Measurements from ENCODE around the gene KRT222.

KRT222 gene

GRCh38 chr17:40664582-40665333 lies at the start of gene KRT222:
KRT222 (minus strand) TSS chr17:40665177; CDS start chr17:40665099, 78 bp downstream.
- DNase-seq (ENCODE audit: low read depth): no peak

GRCh38 chr17:40714473-40714872 lies 49.5 kb upstream of the KRT222 start:
- DNase-seq (ENCODE audit: low read depth): no peak

- no peak for DNase-seq (ENCODE audit: low read depth)
These were observed 42.8 kb upstream of the KRT222 start for GRCh38 chr17:40707745-40708144.

GRCh38 chr17:40705584-40705983 lies 40.6 kb upstream of the KRT222 start:
- DNase-seq (ENCODE audit: low read depth): no peak

- DNase-seq (ENCODE audit: low read depth): no peak
These were observed 38.7 kb upstream of the KRT222 start, which contains the start of gene KRT24 for GRCh38 chr17:40703652-40704051. KRT24 (minus strand) TSS chr17:40703752; CDS start chr17:40703693, 59 bp downstream.

GRCh38 chr17:40702271-40702670 lies 37.3 kb upstream of the KRT222 start:
- no peak for DNase-seq (ENCODE audit: low read depth)

- DNase-seq (ENCODE audit: low read depth): no peak
These were observed 34.9 kb upstream of the KRT222 start for GRCh38 chr17:40699853-40700252.

GRCh38 chr17:40699371-40699770 lies 34.4 kb upstream of the KRT222 start:
- DNase-seq (ENCODE audit: low read depth): no peak

GRCh38 chr17:40697297-40697696 lies 32.3 kb upstream of the KRT222 start:
- DNase-seq (ENCODE audit: low read depth): no peak

GRCh38 chr17:40696651-40697072 lies 31.7 kb upstream of the KRT222 start:
- no peak for DNase-seq (ENCODE audit: low read depth)

- DNase-seq (ENCODE audit: low read depth): no peak
These were observed 31.0 kb upstream of the KRT222 start for GRCh38 chr17:40695874-40696472.

- no peak for DNase-seq (ENCODE audit: low read depth)
These were observed 29.6 kb upstream of the KRT222 start for GRCh38 chr17:40694584-40694983.

- no peak for DNase-seq (ENCODE audit: low read depth)
These were observed 22.1 kb upstream of the KRT222 start for GRCh38 chr17:40687106-40687505.

- no peak for DNase-seq (ENCODE audit: low read depth)
These were observed 21.2 kb upstream of the KRT222 start for GRCh38 chr17:40686192-40686591.

GRCh38 chr17:40680998-40681397 lies 16.0 kb upstream of the KRT222 start:
- no peak for DNase-seq (ENCODE audit: low read depth)

GRCh38 chr17:40679523-40679907 lies 14.5 kb upstream of the KRT222 start:
- no peak for DNase-seq (ENCODE audit: low read depth)

GRCh38 chr17:40678902-40679522 lies 14.0 kb upstream of the KRT222 start:
- no peak for DNase-seq (ENCODE audit: low read depth)

- DNase-seq (ENCODE audit: low read depth): no peak
These were observed 10.9 kb upstream of the KRT222 start for GRCh38 chr17:40675905-40676304.

- no peak for DNase-seq (ENCODE audit: low read depth)
These were observed 7.7 kb upstream of the KRT222 start for GRCh38 chr17:40672654-40673053.

GRCh38 chr17:40671282-40671681 lies 6.3 kb upstream of the KRT222 start:
- DNase-seq (ENCODE audit: low read depth): no peak

GRCh38 chr17:40666331-40666730 lies 1.4 kb upstream of the KRT222 start:
- no peak for DNase-seq (ENCODE audit: low read depth)

- DNase-seq (ENCODE audit: low read depth): no peak
These were observed 1.7 kb downstream of the KRT222 start for GRCh38 chr17:40663252-40663651.

GRCh38 chr17:40659911-40660310 lies 5.1 kb downstream of the KRT222 start:
- DNase-seq (ENCODE audit: low read depth): no peak
